Lower leg skin (tissue), 3 donors: ENCODE measurements around the gene WBP1L.

Experiments
- POLR2A ChIP-seq, 2 donors: fragments of 450-650 bp; IDR thresholded peaks; one replicate each; pipeline ENCODE4 v1.6.1; 2016 to 2017; ENCODE audit warnings: antibody characterized with exemption in 2 of 2, mild to moderate bottlenecking in 1 of 2, moderate library complexity in 1 of 2
- TF ChIP-seq, protein P1 (sequence below), 3 donors: fragments of 450-650 bp; IDR thresholded peaks; one replicate each; pipeline ENCODE4 v1.5.1; 2016; ENCODE audit warnings: antibody characterized with exemption in 3 of 3, mild to moderate bottlenecking in 3 of 3, moderate library complexity in 2 of 3

DNA sequence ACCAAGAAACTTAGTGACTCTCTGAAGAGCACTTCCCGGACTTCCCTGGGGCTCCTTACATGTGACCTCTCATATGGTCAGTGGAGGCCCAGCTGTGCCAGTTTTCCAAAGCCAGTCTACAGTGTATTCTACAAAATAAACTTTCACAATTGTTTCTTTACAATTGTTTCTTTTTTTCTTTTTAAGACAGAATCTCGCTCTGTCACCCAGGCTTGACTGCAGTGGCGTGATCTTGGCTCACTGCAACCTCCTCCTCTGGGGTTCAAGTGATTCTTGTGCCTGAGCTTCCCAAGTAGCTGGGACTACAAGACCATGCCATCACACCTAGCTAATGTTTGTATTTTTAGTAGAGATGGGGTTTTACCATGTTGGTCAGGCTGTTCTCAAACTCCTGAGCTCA lies 67.6 kb downstream of the WBP1L start:
- TF ChIP-seq, protein P1, sequence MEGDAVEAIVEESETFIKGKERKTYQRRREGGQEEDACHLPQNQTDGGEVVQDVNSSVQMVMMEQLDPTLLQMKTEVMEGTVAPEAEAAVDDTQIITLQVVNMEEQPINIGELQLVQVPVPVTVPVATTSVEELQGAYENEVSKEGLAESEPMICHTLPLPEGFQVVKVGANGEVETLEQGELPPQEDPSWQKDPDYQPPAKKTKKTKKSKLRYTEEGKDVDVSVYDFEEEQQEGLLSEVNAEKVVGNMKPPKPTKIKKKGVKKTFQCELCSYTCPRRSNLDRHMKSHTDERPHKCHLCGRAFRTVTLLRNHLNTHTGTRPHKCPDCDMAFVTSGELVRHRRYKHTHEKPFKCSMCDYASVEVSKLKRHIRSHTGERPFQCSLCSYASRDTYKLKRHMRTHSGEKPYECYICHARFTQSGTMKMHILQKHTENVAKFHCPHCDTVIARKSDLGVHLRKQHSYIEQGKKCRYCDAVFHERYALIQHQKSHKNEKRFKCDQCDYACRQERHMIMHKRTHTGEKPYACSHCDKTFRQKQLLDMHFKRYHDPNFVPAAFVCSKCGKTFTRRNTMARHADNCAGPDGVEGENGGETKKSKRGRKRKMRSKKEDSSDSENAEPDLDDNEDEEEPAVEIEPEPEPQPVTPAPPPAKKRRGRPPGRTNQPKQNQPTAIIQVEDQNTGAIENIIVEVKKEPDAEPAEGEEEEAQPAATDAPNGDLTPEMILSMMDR (IDR thresholded peaks at IDR 0.05), result no peak
- TF ChIP-seq POLR2A (IDR thresholded peaks at IDR 0.05), result no peak
